ENCODE results near the gene GTF2H4. TPM values are rescaled to one million over a fixed set of nuclear protein-coding genes. Genes with fewer than 3 reads are reported as not detected.
"Not testable (repeated sequence)": the region's sequence is repeated elsewhere in the genome, so short reads cannot be mapped to it uniquely, and the experiment has no call there.

GTF2H4 gene
- total RNA-seq, 1 donor from 2014 or later = 29.8 TPM

DNA sequence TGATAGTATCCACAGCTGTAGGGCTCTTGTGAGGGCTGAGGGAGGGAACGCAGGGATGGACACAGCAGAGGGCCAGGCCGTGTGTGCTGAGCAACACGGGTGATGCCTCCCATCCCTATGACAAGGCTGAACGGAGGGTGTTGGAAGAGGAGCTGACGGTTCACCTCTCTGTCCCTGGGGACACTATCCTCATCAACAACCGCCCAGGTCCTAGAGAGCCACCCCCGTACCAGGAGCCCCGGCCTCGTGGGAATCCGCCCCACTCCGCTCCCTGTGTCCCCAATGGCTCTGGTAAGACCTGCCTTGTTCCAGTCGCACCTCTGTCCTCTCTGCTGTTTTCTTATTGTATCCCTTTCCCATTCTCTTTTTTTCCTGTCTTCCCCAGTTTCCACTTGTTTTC lies 13.6 kb upstream of the GTF2H4 start:
- intact Hi-C loops (cut with micrococcal nuclease) = no loop called here

DNA sequence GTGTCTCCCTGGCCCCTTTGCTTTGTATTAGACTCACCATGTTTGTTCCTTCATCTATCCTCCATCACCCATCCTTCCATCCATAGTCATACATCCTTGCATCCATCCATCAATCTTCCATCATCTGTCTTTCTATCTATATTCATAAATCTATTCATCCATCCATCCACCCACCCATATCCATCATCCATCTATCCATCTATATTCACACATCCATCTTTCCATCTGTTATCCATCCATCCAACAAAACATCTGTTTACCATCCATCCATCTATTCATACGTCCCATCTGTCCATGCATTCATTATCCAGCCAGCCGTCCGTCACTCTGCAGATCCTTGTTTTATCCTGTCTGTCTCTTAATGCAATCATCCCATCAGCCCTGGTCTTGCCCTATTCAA lies 13.1 kb upstream of the GTF2H4 start:
- intact Hi-C loops (cut with micrococcal nuclease) = no loop called here

DNA sequence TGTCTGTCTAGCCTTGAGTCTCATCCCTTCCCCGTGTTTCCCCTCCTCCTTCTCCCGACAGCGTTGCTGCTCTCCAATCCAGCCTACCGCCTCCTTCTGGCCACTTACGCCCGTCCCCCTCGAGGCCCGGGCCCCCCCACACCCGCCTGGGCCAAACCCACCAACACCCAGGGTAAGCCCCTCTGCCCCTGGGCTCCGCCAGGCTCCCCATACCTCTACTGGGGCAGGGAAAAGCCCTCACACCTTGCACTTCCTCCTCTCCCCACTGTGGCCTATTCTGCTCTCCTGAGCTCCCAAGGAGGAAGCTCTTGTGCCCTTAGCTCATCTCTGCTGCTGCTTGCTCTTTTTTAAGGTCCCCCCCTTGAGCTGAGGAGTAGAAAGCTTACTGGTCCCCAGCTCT lies 12.7 kb upstream of the GTF2H4 start:
- intact Hi-C loops (cut with micrococcal nuclease) = no loop called here

DNA sequence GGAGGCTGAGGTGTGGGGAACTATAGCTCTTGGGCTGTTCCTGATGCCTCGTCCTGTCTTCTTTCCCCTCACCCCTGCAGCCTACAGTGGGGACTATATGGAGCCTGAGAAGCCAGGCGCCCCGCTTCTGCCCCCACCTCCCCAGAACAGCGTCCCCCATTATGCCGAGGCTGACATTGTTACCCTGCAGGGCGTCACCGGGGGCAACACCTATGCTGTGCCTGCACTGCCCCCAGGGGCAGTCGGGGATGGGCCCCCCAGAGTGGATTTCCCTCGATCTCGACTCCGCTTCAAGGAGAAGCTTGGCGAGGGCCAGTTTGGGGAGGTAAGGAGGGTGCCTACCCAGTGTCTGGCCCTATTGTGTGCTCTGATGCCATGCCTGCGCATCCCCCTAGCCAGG lies 11.5 kb upstream of the GTF2H4 start:
- intact Hi-C loops (cut with micrococcal nuclease) = no loop called here

DNA sequence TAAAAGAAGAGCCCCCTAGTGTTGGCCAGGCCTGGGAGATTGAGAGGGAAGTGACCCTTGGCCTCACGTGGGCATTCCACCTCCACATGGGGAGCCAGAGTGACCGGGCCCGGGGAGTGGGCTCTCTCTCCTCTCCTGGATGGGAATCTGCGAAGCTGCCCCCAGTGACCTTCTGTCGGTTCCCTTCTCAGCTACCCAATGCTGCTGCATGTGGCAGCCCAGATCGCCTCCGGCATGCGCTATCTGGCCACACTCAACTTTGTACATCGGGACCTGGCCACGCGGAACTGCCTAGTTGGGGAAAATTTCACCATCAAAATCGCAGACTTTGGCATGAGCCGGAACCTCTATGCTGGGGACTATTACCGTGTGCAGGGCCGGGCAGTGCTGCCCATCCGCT lies 10.1 kb upstream of the GTF2H4 start:
- intact Hi-C loops (cut with micrococcal nuclease) = no loop called here

DNA sequence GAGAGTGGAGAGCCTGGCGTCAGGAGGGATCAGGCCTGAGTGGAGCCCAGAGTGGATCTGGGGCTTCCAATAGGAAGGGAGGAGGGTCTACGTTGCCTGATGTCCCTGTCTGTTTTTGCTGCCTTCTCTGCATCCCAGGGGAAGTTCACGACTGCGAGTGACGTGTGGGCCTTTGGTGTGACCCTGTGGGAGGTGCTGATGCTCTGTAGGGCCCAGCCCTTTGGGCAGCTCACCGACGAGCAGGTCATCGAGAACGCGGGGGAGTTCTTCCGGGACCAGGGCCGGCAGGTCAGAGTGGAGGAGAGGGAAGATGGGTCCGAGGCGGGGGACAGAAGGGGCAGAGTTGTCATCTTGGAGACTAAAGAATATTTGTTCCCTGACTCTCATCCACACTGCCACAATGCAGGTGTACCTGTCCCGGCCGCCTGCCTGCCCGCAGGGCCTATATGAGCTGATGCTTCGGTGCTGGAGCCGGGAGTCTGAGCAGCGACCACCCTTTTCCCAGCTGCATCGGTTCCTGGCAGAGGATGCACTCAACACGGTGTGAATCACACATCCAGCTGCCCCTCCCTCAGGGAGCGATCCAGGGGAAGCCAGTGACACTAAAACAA lies 9.2 kb upstream of the GTF2H4 start:
- intact Hi-C loops (cut with micrococcal nuclease) = no loop called here

DNA sequence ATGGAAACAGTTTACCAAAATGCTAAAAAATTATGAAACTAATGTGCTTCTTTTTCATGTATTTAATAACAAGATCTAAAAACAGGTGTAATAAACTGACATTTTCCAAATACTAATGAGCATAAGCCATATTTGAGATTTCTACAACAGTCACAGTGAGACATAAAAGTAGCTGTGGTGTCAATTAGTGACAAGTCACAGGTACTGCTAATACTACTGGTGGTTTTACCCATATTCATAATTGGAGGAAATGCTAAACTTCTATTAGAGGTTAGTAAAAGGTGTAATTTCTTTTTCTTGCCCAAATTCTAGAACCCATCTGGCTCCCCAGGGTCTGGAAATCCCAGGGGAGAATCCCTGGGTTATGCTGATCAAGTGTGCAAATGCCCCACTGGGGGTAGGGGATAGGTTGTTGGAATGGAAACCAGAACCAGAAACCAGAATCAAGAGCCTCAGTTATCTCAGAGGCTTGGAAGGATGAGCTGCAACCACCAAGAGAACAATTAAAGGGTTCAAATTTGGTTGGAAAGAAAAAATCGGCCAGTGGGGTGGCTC lies 7.1 kb upstream of the GTF2H4 start:
- intact Hi-C loops (cut with micrococcal nuclease) = no loop called here

DNA sequence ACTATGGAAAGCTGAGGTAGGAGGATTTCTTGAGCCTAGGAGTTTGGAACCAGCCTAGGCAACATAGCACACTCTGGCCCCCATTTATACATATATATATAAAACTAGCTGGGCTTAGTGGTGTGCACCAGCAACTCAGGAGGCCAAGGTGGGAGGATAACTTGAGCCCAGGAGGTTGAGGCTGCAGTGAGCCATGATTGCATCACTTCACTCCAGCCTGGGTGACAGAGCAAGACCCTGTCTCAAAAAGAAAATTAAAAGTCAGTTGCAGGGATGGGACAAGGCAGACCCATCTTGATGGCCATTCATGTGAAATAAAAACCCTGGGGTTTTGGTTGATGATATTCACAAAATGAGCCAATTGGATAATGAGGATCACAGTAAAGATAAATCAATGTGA lies 6.6 kb upstream of the GTF2H4 start:
- intact Hi-C loops (cut with micrococcal nuclease) = no loop called here

DNA sequence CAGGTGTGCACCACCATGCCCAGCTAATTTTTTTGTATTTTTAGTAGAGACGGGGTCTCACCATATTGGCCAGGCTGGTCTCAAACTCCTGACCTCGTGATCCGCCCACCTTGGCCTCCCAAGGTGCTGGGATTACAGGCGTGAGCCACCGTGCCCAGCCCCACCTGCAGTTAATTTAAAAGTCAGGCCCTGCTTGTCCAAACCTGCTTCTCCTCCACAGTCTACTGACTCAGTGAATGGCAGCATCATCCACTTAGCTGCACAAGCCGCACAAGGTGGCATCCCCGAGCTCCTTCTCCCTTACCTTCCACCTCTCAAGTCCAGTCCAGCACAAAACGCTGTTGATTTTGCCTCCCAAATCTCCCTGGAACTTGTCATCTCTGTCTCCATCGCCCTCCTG lies 5.8 kb upstream of the GTF2H4 start:
- intact Hi-C loops (cut with micrococcal nuclease) = not testable (repeated sequence)

DNA sequence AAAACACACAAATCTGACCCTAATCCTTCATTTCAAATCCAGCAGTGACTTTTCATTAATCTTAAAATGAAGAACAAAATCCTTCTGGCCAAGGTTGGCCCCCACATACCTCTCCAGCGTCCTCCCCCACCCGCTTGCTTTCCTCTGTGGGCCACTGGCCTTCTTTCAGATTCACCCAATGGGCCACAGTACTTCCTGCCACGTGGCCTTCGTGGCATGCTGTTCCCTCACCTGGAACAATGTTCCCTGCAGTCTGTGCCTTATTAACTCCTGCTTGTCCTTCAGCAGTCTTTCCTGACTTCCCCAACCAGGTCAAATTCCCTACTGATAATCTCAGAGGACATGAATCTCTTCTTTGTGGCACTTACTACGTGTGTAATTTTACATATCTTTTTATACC lies 5.3 kb upstream of the GTF2H4 start:
- intact Hi-C loops (cut with micrococcal nuclease) = no loop called here

DNA sequence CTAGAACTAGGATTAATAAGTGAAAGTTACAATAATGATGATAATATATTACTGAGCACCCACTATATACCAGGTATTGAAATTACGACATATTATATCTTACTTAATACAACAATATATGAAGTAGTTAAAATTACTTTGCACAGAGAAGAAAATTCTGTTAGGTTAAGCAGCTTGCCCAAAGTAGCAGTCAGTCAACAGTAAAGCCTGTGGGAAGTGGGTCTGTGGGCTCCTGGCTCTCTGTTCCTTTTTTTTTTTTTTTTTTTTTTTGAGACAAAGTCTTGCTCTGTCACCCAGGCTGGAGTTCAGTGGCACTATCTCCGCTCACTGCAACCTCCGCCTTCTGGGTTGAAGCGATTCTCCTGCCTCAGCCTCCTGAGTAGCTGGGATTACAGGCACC lies 4.8 kb upstream of the GTF2H4 start:
- intact Hi-C loops (cut with micrococcal nuclease) = no loop called here

DNA sequence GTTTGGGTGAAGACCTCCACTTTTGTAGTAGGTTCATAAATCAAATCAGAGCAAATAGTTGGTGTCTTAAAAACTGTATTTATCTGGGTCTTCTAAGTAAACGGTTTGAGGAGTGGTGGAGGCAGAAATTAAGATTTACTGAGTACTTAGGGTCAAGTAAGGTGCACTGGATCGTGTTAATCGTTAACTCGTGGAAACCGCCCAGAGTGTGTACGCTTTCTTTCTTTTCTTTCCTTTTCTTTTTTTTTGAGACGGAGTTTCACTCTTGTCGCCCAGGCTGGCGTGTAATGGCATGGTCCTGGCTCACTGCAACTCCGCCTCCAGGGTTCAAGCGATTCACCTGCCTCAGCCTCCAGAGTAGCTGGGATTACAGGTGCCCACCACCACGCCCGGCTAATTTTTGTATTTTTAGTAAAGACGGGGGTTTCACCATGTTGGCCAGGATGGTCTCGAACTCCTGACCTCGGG lies 683 bp upstream of the GTF2H4 start:
- intact Hi-C loops (cut with micrococcal nuclease) = not testable (repeated sequence)

DNA sequence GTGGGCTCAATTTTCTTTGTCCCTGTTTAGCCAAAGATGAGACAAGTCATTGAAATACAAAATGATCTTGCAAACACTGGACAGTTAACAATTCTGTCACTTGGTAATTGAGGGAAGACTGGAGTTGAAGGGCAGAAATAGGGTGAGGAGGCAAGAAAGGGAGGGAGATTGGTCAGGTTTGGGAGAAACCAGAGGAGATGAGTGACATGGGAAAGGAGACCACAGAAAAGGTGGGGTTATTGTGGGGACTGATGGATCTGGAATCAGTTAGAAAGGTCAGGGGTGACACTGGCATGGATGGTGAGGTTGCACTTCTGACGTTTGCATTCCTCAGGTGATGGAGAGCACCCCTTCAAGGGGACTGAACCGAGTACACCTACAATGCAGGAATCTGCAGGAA lies 693 bp downstream of the GTF2H4 start:
- intact Hi-C loops (cut with micrococcal nuclease) = loop anchor here (1.0 kb wide), 1 partner anchor 289 kb away; no protein-coding TSS in a partner anchor

DNA sequence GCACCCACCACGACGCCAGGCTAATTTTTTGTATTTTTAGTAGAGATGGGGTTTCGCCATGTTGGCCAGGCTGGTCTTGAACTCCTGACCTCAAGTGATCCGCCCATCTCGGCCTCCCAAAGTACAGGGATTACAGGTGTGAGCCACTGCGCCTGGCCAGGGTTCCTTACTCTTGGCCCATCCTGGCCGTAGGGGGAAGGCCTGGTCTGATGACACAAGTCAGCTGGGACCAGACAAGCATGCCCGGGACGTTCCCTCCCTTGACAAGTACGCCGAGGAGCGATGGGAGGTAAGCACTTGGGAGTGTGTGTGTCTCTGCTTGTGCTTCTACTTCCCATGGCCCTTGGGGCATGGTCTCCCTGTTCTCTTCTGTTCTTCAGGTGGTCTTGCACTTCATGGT lies 2.5 kb downstream of the GTF2H4 start:
- intact Hi-C loops (cut with micrococcal nuclease) = loop anchor here (10.0 kb wide), 1 partner anchor 236 kb away; the partner anchor contains the start of gene DHX16

DNA sequence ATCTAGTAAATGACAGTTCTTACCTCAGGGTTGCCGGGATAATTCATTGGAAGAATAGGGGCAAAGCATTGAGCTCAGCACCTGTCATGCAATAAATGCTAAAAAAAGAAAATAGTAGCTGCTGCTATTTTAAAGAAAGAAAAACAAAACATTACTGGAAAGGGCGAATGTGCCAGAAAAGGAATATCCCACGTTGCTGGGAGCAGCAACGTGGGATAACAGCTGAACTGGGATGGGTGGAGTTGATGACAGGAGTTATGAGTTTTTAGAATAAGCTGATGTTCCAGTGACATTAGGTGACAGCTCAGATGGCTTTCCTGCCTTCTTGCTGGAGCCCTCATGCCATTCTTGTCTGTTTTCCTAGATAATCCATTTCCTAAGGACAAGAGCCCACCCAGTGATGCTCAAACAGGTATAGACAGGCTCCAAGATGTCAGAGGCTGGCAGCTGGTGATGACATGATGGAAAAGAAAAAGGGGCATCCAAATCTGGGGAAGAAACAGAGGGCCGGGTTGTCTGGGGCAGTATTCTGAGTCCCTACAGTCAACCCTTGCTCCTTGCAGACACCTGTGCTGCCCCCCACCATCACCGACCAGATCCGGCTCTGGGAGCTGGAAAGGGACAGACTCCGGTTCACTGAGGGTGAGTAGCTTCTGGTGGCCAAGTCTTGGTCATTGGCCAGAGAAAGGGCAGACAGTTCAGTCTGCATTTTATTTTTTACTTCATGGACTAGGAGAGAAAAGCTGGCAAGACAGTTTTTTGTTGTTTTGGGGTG lies 4.9 kb downstream of the GTF2H4 start:
- intact Hi-C loops (cut with micrococcal nuclease) = loop anchor here (10.0 kb wide), 1 partner anchor 238 kb away; the partner anchor contains the start of gene DHX16

DNA sequence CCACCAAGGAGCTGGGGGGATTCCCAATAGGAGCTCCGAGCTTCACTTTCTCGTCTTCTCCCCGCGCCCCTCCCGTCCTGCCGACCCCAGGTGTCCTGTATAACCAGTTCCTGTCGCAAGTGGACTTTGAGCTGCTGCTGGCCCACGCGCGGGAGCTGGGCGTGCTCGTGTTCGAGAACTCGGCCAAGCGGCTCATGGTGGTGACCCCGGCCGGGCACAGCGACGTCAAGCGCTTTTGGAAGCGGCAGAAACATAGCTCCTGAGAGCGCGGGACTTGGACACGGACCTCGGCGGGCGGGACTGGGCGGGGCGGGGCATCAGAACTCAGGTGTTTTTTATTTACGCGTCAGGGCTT lies 5.7 kb downstream of the GTF2H4 start:
- intact Hi-C loops (cut with micrococcal nuclease) = loop anchor here (2.0 to 10.0 kb wide), 3 partner anchors 165 to 239 kb away; partner anchors contain the start of gene DHX16

DNA sequence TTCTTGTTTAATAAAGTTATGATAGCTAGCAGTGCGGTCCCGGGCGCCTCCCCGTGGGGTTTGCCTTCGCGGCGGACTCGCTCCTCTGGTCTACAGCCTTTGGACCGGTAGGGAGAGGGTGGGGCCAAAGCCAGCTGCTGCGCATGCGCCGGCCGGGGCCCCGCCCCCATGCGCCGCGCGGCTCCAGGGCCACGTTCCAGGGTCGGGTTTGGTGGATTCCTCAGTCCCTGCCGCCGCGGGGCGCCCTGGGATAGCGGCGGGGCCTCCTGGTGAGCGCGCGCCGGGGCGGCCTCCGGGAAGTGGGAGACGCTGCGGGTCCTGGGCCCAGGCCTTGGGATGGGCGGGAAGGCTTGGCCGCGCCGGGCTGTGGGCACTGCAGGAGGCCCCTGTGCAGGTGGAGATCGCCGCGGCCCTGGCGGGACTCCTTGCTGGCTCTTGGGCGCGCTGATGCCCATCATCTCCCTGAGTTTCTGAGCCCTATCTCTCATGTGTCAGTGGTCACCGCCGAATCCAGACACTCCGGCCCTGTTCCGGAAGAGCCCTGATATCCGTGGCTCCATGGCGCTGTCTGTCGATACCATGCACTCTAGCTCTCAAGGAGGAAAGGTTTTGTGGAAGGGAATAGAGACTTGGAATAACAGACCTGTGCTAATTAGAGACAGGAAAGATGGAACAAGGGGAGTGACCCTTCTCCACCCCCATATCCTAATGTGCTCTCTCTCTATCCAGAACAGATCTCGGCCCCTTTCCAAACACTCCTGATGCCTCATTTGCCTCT lies 6.3 kb downstream of the GTF2H4 start, which contains the start of gene VARS2:
Gene VARS2, plus strand, starts transcription at position 163 of the 778 bp plus-strand sequence. Its CDS starts 599 bp downstream, at position 762.
- intact Hi-C loops (cut with micrococcal nuclease) = loop anchor here (2.0 to 10.0 kb wide), 3 partner anchors 165 to 239 kb away; partner anchors contain the start of gene DHX16

DNA sequence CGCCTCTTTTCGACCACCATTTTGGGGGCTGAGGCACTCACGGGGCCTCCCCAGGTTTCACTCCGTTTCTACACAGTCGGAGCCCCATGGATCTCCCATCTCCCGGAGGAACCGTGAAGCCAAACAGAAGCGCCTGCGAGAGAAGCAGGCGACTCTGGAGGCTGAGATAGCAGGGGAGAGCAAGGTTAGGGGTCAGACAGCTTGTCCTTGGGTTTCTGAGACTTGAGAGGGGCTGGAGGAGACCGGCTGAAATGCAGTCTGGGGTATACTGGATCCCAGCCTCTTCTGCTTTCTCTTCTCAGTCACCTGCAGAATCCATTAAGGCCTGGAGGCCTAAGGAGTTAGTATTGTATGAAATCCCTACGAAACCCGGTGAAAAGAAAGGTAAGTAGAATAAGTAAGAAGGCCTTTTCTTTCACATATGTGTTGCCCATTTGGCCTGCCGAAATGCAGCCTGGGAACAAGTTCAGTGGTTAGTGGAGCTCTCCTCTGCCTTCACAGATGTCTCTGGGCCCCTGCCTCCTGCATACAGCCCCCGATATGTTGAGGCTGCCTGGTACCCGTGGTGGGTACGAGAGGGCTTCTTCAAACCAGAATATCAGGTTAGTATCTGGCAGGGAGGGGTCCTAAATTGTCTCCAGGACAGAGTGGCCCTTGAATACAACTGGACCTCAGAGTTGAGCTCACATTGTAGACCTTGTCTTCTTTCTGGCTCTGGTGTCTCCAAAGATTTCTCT lies 7.0 kb downstream of the GTF2H4 start:
- intact Hi-C loops (cut with micrococcal nuclease) = loop anchor here (1.0 to 10.0 kb wide), 6 partner anchors 87 to 240 kb away; partner anchors contain the start of gene DHX16

DNA sequence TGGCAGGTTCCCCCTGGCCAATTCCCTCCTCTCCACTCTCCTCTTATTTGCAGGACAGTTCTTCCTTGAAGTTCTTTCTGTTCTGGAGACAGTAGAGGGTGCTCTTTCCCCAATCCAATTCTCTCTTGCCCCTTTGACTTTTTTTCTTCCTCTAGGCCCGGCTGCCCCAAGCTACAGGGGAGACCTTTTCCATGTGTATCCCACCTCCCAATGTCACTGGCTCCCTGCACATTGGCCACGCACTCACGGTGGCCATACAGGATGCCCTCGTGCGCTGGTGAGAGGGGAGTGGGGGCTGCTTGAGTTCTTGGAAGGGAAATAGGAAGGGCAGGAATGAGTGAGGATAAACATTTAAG lies 7.6 kb downstream of the GTF2H4 start:
- intact Hi-C loops (cut with micrococcal nuclease) = loop anchor here (1.0 to 10.0 kb wide), 6 partner anchors 87 to 241 kb away; partner anchors contain the start of gene DHX16

DNA sequence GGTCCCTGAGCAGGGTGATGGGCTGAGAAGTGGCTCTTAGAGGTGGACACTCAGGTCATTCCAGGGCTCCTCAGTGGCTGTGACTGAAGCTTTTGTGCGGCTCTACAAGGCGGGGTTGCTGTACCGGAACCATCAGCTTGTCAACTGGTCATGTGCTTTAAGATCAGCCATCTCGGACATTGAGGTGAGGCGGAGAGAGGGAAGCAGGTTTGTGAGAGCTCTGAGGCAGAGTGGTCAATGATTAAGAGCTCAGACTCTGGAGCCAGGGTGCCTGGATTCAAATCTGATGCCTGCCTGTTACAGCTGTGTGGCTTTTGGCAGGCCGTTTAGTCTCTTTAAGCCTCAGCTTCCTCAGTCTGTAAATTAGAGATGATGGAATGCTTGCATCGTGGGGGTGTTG lies 9.0 kb downstream of the GTF2H4 start:
- intact Hi-C loops (cut with micrococcal nuclease) = loop anchor here (5.0 to 10.0 kb wide), 2 partner anchors 150 to 242 kb away; partner anchors contain the start of gene DHX16
